Stimulated activated CD8-positive, alpha-beta memory T cell treated with anti-CD3 and anti-CD28 coated beads, Interleukin-15, amount 100 ng/mL, for 48 hours (primary cell): ENCODE measurements around the gene CWC22.

Experiments
- DNase-seq, 2 donors: peaks; one replicate each; pipeline ENCODE4 v3.0.0-alpha.2; 2020; ENCODE audit warnings: low read depth in 2 of 2

The CWC22 gene

GRCh38 chr2:179899666-179900065, 107.4 kb downstream of the CWC22 start:
- no peak for DNase-seq

- no peak for DNase-seq
Observed at GRCh38 chr2:179898873-179899272, 108.2 kb downstream of the CWC22 start.
